Measurements from ENCODE around the gene RAD51B. TPM values are rescaled to one million over a fixed set of nuclear protein-coding genes. Genes with fewer than 3 reads are reported as not detected.

RAD51B gene
- polyA plus RNA-seq (2013, experiment 1 of 2): 4.1 TPM
- polyA plus RNA-seq (2013, experiment 2 of 2): 10.1 TPM

DNA sequence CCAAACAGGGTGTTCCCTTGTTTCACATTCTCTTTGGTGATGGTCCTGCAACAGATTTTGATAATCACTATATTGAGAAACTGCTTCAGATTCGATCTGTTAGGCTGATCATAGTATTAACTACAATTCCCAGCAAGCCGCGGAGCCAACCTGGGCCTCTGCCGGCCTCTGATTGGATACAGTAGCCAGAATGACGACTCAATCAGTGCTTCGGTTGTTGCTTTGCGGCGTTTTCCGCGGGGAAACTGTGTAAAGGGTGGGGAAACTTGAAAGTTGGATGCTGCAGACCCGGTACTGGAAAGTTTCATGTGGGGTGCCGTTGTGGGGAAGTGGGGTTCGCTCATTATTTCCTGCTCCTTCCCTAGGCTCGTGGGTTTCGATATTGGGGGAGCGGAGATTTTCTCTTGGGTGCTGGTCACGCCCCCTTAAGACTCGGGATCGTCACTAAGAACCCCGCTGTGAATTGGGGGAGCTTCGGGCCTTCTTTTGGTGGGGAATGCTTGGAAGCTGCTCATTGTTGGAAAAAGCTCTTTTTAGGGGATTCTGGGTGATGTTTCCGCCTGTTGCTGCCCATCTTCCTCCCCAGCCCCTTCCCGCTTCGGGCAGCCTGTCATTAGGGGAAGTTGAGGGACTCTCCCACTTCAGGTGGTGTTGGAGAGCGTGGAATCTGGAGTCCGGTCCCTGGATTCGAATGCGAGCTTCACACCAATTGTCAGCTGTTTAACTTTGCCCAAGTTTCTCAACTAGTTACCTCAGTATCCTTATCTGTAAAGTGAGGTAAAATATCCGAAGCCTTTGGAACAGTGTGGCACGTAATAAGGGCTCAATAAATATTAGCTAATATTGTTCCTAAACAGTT is at the start of gene RAD51B:
Gene RAD51B (plus strand): TSS at position 217 of the 859 bp plus-strand sequence.
- no peaks in the 10 kb centered on the region for H3K36me3 ChIP-seq (ENCODE audit: insufficient read depth, low read length)
- no peaks in the 10 kb centered on the region for H3K27me3 ChIP-seq (ENCODE audit: insufficient read depth, low read length)
- 2% methylated on average over 28 of the region's 30 CpGs for WGBS
- H3K4me3 ChIP-seq (ENCODE audit: low read length): peak within 1 kb of the TSS; percentile 69
- no peaks in the 10 kb centered on the region for H3K9me3 ChIP-seq (ENCODE audit: insufficient read depth, low read depth, low read length)
- peak within 1 kb of the TSS; percentile 14 for H3K27ac ChIP-seq (ENCODE audit: low read depth, low read length)
- H3K4me1 ChIP-seq (ENCODE audit: insufficient read depth, low read length): peaks cover 8% of the 10 kb centered on the region; the same call in 1 of the 2 replicates
- peak within 1 kb of the TSS; percentile 78 for H3K9ac ChIP-seq (ENCODE audit: low read depth, low read length)

DNA sequence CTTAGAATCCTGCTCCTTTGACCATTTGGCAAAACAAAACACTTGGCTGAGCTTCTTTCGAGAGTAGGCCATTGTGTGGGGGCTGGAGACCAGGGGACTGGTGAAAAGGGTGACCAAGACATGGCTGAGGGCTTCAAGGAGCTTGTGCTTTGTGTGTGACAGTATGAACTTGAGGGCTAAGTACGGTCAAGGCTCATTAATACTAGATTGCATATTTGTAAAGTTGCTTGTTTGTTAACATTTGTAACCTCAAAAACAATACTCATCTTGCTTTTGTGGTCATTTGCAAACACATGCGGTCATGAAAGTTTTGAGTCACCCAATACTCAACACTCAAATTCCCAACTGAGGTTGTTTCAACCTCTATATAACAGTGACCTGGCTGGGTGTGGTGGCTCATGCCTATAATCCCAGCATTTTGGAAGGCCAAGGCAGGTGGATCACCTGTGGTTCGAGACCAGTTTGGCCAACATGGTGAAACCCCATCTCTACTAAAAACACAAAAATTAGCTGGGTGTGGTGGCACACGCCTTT is 45.7 kb upstream of the RAD51B start:
- Histone ChIP-seq H3K9me3 (ENCODE audit: insufficient read depth, low read depth, low read length) (no peaks in the 10 kb centered on the region), H3K9ac (ENCODE audit: low read depth, low read length) (no peak overlapping the region), H3K27me3 (ENCODE audit: insufficient read depth, low read length) (no peaks in the 10 kb centered on the region), H3K27ac (ENCODE audit: low read depth, low read length) (no peak overlapping the region), H3K36me3 (ENCODE audit: insufficient read depth, low read length) (peaks cover 100% of the 10 kb centered on the region), H3K4me1 (ENCODE audit: insufficient read depth, low read length) (no peaks in the 10 kb centered on the region), H3K4me3 (ENCODE audit: low read length) (no peak overlapping the region)
- 96% methylated on average over 5 of the region's 5 CpGs for WGBS

- no peak overlapping the region for H3K9ac ChIP-seq (ENCODE audit: low read depth, low read length)
- no peaks in the 10 kb centered on the region for H3K4me1 ChIP-seq (ENCODE audit: insufficient read depth, low read length)
- H3K36me3 ChIP-seq (ENCODE audit: insufficient read depth, low read length): peaks cover 99% of the 10 kb centered on the region
- WGBS: 88% methylated on average over 4 of the region's 4 CpGs
- H3K4me3 ChIP-seq (ENCODE audit: low read length): no peak overlapping the region
- H3K27me3 ChIP-seq (ENCODE audit: insufficient read depth, low read length): no peaks in the 10 kb centered on the region
- H3K27ac ChIP-seq (ENCODE audit: low read depth, low read length): no peak overlapping the region
- no peaks in the 10 kb centered on the region for H3K9me3 ChIP-seq (ENCODE audit: insufficient read depth, low read depth, low read length)
Observed at GRCh38 chr14:67776653-67777322, 42.8 kb upstream of the RAD51B start.

- H3K36me3 ChIP-seq (ENCODE audit: insufficient read depth, low read length): peaks cover 99% of the 10 kb centered on the region
Observed at GRCh38 chr14:67778792-67779191, 40.8 kb upstream of the RAD51B start.

DNA sequence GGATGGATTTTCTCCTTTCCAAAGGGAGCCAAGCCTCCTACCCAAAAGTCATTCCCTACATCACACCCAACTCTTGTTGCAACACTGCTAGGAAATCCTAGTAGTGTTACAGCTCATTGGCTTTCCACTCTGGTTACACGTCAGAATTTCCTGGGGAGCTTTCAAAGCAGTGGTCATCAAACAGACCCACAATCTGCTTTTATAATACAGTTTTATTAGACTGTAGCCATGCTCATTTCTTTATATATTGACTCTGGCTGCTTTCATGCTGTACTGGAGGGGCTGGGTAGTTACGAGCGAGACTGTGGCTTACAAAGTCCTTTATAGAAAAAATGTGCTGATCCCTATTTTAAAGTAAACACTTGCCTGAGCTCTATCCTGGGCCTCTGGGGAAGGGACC is 37.5 kb upstream of the RAD51B start:
- H3K27me3 ChIP-seq (ENCODE audit: insufficient read depth, low read length): no peaks in the 10 kb centered on the region
- no peaks in the 10 kb centered on the region for H3K4me1 ChIP-seq (ENCODE audit: insufficient read depth, low read length)
- H3K4me3 ChIP-seq (ENCODE audit: low read length): no peak overlapping the region
- H3K36me3 ChIP-seq (ENCODE audit: insufficient read depth, low read length): peaks cover 98% of the 10 kb centered on the region
- H3K9ac ChIP-seq (ENCODE audit: low read depth, low read length): no peak overlapping the region
- H3K9me3 ChIP-seq (ENCODE audit: insufficient read depth, low read depth, low read length): no peaks in the 10 kb centered on the region
- H3K27ac ChIP-seq (ENCODE audit: low read depth, low read length): no peak overlapping the region
- 79% methylated on average over 3 of the region's 3 CpGs for WGBS

More at GRCh38 chr14:67778792-67779191, 40.8 kb upstream of the RAD51B start:
- Histone ChIP-seq H3K27ac (ENCODE audit: low read depth, low read length) (no peak overlapping the region), H3K9me3 (ENCODE audit: insufficient read depth, low read depth, low read length) (no peaks in the 10 kb centered on the region), H3K4me1 (ENCODE audit: insufficient read depth, low read length) (no peaks in the 10 kb centered on the region), H3K4me3 (ENCODE audit: low read length) (no peak overlapping the region), H3K9ac (ENCODE audit: low read depth, low read length) (no peak overlapping the region), H3K27me3 (ENCODE audit: insufficient read depth, low read length) (no peaks in the 10 kb centered on the region)
- WGBS: 96% methylated on average over 1 of the region's 1 CpG

DNA sequence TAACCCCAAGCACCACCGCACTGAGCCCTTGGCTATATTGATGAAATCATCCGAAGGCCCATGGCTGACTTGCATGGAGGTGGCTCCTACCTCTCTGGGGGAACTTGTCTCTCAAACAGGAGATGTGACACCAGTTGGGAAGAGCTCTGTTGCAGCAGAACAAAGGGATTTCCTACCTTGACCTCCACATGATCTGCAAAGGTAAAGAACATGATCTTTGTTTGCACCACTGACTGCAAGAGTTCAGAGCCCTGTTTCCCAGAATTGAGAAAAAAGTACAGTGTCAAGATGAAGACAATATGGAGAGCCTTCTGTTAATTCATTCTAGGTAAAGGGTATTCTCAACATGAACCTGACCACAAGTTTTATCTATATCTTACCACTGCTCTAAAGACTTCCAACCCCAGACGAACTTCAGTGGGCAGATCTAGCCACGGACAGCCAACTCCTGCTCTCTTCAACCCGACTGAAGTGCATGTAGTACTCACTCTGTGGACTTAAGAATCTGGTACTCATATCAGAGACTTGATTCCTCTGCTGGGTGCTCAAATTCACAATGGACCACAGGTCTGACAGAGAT is 35.2 kb upstream of the RAD51B start:
- no peak overlapping the region for H3K27ac ChIP-seq (ENCODE audit: low read depth, low read length)
- peaks cover 99% of the 10 kb centered on the region for H3K36me3 ChIP-seq (ENCODE audit: insufficient read depth, low read length)
- H3K9me3 ChIP-seq (ENCODE audit: insufficient read depth, low read depth, low read length): no peaks in the 10 kb centered on the region
- H3K27me3 ChIP-seq (ENCODE audit: insufficient read depth, low read length): no peaks in the 10 kb centered on the region
- no peaks in the 10 kb centered on the region for H3K4me1 ChIP-seq (ENCODE audit: insufficient read depth, low read length)
- no peak overlapping the region for H3K9ac ChIP-seq (ENCODE audit: low read depth, low read length)
- H3K4me3 ChIP-seq (ENCODE audit: low read length): no peak overlapping the region
- 92% methylated on average over 5 of the region's 5 CpGs for WGBS

DNA sequence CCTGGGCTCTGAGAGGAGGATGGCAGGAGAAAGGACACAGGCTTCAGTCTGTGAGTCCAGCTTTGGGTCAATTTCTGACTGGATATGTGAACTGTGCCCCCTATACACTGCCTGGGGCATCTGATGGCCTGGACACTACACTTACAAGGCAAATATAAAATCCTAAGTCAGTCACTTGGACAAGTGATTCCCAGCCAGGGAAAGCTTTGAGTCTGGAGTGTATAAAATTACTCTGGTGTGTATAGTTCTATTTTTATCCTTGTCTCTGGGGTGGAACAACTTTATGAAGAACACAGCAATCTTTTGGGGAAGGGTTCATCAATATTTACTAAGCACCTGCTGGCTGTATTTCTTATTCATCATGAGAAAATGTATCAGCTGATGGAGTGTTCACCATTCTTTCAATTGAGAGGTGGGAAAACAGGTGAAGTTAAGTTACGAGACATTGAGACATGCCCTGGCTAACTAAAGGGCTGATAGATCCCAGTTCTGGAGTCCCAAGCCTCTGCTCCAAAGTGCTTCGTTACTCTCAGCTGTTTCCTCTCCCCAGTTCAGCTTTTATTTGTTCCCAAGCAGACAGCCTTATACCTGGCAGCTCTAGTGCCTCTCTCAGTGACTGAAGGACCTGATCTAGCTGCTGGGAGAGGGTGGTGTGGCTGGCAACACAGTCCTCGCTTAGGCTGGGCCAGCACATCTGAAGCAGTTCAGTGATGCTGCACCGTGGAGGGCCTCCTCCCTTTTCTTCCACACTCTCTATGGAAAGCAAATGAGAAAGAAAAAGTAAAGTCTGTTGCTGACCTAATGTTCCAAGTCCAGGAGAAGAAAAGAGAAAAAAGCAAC is 34.1 kb upstream of the RAD51B start:
- no peaks in the 10 kb centered on the region for H3K9me3 ChIP-seq (ENCODE audit: insufficient read depth, low read depth, low read length)
- H3K4me3 ChIP-seq (ENCODE audit: low read length): no peak overlapping the region
- peaks cover 99% of the 10 kb centered on the region for H3K36me3 ChIP-seq (ENCODE audit: insufficient read depth, low read length)
- H3K9ac ChIP-seq (ENCODE audit: low read depth, low read length): no peak overlapping the region
- no peaks in the 10 kb centered on the region for H3K27me3 ChIP-seq (ENCODE audit: insufficient read depth, low read length)
- H3K27ac ChIP-seq (ENCODE audit: low read depth, low read length): no peak overlapping the region
- no peaks in the 10 kb centered on the region for H3K4me1 ChIP-seq (ENCODE audit: insufficient read depth, low read length)
- WGBS: 96% methylated on average over 3 of the region's 4 CpGs

DNA sequence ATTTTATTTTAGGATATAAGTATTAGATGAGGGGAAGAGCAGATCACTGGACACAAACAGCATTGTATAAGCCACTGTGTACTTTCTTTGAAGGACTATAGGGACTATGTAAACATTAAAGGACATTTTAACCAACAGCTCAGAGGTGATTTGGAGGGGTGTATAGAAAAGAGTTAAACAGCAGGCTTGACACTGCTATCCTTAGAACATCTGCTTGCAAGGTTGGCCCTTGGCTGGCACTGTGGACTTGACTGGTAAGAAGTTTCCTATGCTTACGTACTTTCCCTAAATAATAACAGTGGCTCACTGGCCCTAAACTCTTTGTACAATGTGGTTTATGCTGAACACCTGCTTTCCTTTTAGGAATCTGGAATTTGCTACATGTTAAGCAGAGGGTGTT is 31.9 kb upstream of the RAD51B start:
- H3K27ac ChIP-seq (ENCODE audit: low read depth, low read length): no peak overlapping the region
- 92% methylated on average over 1 of the region's 1 CpG for WGBS

GRCh38 chr14:67798731-67799130 is 20.8 kb upstream of the RAD51B start:
- H3K36me3 ChIP-seq (ENCODE audit: insufficient read depth, low read length): peaks cover 94% of the 10 kb centered on the region
- no peaks in the 10 kb centered on the region for H3K27me3 ChIP-seq (ENCODE audit: insufficient read depth, low read length)
- H3K9me3 ChIP-seq (ENCODE audit: insufficient read depth, low read depth, low read length): no peaks in the 10 kb centered on the region
- 93% methylated on average over 20 of the region's 20 CpGs for WGBS
- H3K27ac ChIP-seq (ENCODE audit: low read depth, low read length): no peak overlapping the region
- H3K4me3 ChIP-seq (ENCODE audit: low read length): no peak overlapping the region
- H3K9ac ChIP-seq (ENCODE audit: low read depth, low read length): no peak overlapping the region
- H3K4me1 ChIP-seq (ENCODE audit: insufficient read depth, low read length): no peaks in the 10 kb centered on the region

More for the DNA sequence above, 31.9 kb upstream of the RAD51B start:
- H3K4me1 ChIP-seq (ENCODE audit: insufficient read depth, low read length): no peaks in the 10 kb centered on the region
- no peaks in the 10 kb centered on the region for H3K9me3 ChIP-seq (ENCODE audit: insufficient read depth, low read depth, low read length)
- H3K27me3 ChIP-seq (ENCODE audit: insufficient read depth, low read length): no peaks in the 10 kb centered on the region
- H3K36me3 ChIP-seq (ENCODE audit: insufficient read depth, low read length): peaks cover 98% of the 10 kb centered on the region
- H3K9ac ChIP-seq (ENCODE audit: low read depth, low read length): no peak overlapping the region
- H3K4me3 ChIP-seq (ENCODE audit: low read length): no peak overlapping the region

GRCh38 chr14:67800743-67801142 is 18.8 kb upstream of the RAD51B start:
- Histone ChIP-seq H3K4me3 (ENCODE audit: low read length) (no peak overlapping the region), H3K36me3 (ENCODE audit: insufficient read depth, low read length) (peaks cover 94% of the 10 kb centered on the region), H3K9me3 (ENCODE audit: insufficient read depth, low read depth, low read length) (no peaks in the 10 kb centered on the region), H3K27me3 (ENCODE audit: insufficient read depth, low read length) (no peaks in the 10 kb centered on the region), H3K27ac (ENCODE audit: low read depth, low read length) (no peak overlapping the region), H3K9ac (ENCODE audit: low read depth, low read length) (no peak overlapping the region), H3K4me1 (ENCODE audit: insufficient read depth, low read length) (no peaks in the 10 kb centered on the region)
- 98% methylated on average over 2 of the region's 4 CpGs for WGBS

All from HUES64 (cell line).